Measurements from ENCODE around the gene FNDC3B. TPM values are rescaled to one million over a fixed set of nuclear protein-coding genes. Genes with fewer than 3 reads are reported as not detected.
A peak's percentile ranks its signal among the peaks of the same experiment; 100 is the strongest.

FNDC3B gene
- total and polyA plus RNA-seq, 9 of the 15 experiments (the other 6 are each of a cell fraction or from before 2014, with no cell fraction given), result 7.0 to 35.8 (median 16.2) TPM

DNA sequence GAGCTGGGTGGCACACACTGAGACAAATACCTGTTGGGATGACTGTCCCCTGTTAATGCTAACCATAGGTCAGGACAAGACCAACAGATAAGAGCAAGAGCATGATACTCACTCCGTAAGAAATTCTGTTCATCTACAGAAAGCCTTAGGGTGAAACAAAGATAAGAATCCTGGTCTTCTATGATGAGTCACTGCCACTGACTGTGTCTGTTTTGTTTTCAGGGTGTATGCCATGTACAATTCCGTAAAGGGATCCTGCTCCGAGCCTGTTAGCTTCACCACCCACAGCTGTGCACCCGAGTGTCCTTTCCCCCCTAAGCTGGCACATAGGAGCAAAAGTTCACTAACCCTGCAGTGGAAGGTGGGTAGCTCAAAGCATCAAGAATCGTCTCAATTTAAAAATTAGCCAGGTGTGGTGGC, 267.8 kb downstream of the FNDC3B start (continued):
- TF ChIP-seq, protein P1, sequence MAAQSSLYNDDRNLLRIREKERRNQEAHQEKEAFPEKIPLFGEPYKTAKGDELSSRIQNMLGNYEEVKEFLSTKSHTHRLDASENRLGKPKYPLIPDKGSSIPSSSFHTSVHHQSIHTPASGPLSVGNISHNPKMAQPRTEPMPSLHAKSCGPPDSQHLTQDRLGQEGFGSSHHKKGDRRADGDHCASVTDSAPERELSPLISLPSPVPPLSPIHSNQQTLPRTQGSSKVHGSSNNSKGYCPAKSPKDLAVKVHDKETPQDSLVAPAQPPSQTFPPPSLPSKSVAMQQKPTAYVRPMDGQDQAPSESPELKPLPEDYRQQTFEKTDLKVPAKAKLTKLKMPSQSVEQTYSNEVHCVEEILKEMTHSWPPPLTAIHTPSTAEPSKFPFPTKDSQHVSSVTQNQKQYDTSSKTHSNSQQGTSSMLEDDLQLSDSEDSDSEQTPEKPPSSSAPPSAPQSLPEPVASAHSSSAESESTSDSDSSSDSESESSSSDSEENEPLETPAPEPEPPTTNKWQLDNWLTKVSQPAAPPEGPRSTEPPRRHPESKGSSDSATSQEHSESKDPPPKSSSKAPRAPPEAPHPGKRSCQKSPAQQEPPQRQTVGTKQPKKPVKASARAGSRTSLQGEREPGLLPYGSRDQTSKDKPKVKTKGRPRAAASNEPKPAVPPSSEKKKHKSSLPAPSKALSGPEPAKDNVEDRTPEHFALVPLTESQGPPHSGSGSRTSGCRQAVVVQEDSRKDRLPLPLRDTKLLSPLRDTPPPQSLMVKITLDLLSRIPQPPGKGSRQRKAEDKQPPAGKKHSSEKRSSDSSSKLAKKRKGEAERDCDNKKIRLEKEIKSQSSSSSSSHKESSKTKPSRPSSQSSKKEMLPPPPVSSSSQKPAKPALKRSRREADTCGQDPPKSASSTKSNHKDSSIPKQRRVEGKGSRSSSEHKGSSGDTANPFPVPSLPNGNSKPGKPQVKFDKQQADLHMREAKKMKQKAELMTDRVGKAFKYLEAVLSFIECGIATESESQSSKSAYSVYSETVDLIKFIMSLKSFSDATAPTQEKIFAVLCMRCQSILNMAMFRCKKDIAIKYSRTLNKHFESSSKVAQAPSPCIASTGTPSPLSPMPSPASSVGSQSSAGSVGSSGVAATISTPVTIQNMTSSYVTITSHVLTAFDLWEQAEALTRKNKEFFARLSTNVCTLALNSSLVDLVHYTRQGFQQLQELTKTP (IDR thresholded peaks at IDR 0.05; ENCODE audit: low read depth in 1 of 2, partially characterized antibody in 2 of 2), result no peak
- TF ChIP-seq ZSCAN32 (CRISPR knock-in tag; IDR thresholded peaks at IDR 0.05), result no peak
- no peak for TF ChIP-seq ETS2 (tag; IDR thresholded peaks at IDR 0.05; ENCODE audit: borderline replicate concordance, poor library complexity, severe bottlenecking)
- no peak for TF ChIP-seq NFATC3 (IDR thresholded peaks at IDR 0.05)
- TF ChIP-seq PHB2 (IDR thresholded peaks at IDR 0.05; ENCODE audit: low read depth), result no peak
- TF ChIP-seq BRF1 (IDR thresholded peaks at IDR 0.05; ENCODE audit: borderline replicate concordance, extremely low read depth, insufficient read length), result no peak
- no peak for TF ChIP-seq ZNF140 (CRISPR knock-in tag; IDR thresholded peaks at IDR 0.05)
- TF ChIP-seq, protein P2, sequence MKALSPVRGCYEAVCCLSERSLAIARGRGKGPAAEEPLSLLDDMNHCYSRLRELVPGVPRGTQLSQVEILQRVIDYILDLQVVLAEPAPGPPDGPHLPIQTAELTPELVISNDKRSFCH (CRISPR knock-in tag; IDR thresholded peaks at IDR 0.05), result no peak
- TF ChIP-seq, protein P2 (tag; IDR thresholded peaks at IDR 0.05), result no peak
- no peak for TF ChIP-seq CBX8 (IDR thresholded peaks at IDR 0.05; ENCODE audit: borderline replicate concordance, extremely low read depth, low read depth, low read length, poor library complexity, severe bottlenecking)
- TF ChIP-seq WHSC1 (IDR thresholded peaks at IDR 0.05; ENCODE audit: low read length), result no peak
- TF ChIP-seq, protein P3, sequence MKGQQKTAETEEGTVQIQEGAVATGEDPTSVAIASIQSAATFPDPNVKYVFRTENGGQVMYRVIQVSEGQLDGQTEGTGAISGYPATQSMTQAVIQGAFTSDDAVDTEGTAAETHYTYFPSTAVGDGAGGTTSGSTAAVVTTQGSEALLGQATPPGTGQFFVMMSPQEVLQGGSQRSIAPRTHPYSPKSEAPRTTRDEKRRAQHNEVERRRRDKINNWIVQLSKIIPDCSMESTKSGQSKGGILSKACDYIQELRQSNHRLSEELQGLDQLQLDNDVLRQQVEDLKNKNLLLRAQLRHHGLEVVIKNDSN (CRISPR knock-in tag; IDR thresholded peaks at IDR 0.05), result no peak
- no peak for TF ChIP-seq HDAC3 (IDR thresholded peaks at IDR 0.05; ENCODE audit: borderline replicate concordance, partially characterized antibody)
- TF ChIP-seq EZH2 (IDR thresholded peaks at IDR 0.05; ENCODE audit: borderline replicate concordance, low read depth, low read length), result no peak
- TF ChIP-seq, protein P4, sequence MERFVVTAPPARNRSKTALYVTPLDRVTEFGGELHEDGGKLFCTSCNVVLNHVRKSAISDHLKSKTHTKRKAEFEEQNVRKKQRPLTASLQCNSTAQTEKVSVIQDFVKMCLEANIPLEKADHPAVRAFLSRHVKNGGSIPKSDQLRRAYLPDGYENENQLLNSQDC (CRISPR knock-in tag; IDR thresholded peaks at IDR 0.05), result no peak
- TF ChIP-seq EHMT2 (IDR thresholded peaks at IDR 0.05), result no peak
- TF ChIP-seq PHB (CRISPR knock-in tag; IDR thresholded peaks at IDR 0.05), result no peak
- TF ChIP-seq RCOR1 (IDR thresholded peaks at IDR 0.05; ENCODE audit: borderline replicate concordance in 1 of 2, low read depth in 2 of 2, low read length in 2 of 2), result peak in 1 of 2 experiments; percentile 79; a peak in 2 of 4 replicates
- no peak for TF ChIP-seq MYBL2 (IDR thresholded peaks at IDR 0.05; ENCODE audit: low read depth)
- TF ChIP-seq MYBL2 (CRISPR knock-in tag; IDR thresholded peaks at IDR 0.05; ENCODE audit: borderline replicate concordance), result no peak
- no peak for TF ChIP-seq SETDB1 (IDR thresholded peaks at IDR 0.05; ENCODE audit: low read length)
- no peak for TF ChIP-seq EGR1 (conservative IDR thresholded peaks at IDR 0.05)
- no peak for TF ChIP-seq ZNF175 (CRISPR knock-in tag; IDR thresholded peaks at IDR 0.05; ENCODE audit: low read depth)
- TF ChIP-seq POLR2A (conservative IDR thresholded peaks at IDR 0.05), result no peak
- TF ChIP-seq ZNF239 (CRISPR knock-in tag; IDR thresholded peaks at IDR 0.05), result no peak
- TF ChIP-seq TCF3 (CRISPR knock-in tag; IDR thresholded peaks at IDR 0.05), result 0 out of 2 replicates have a peak, but pooled peaks have one; percentile 12
